Fibroblast of skin of left quadriceps (primary cell): ENCODE data around the gene RAPGEF5.

Experiments
- DNase-seq, 2 experiments: peaks; one replicate each; pipeline ENCODE4 v3.0.0-alpha.2; 2013; ENCODE audit warnings: low read depth in 2 of 2

Gene RAPGEF5

DNA sequence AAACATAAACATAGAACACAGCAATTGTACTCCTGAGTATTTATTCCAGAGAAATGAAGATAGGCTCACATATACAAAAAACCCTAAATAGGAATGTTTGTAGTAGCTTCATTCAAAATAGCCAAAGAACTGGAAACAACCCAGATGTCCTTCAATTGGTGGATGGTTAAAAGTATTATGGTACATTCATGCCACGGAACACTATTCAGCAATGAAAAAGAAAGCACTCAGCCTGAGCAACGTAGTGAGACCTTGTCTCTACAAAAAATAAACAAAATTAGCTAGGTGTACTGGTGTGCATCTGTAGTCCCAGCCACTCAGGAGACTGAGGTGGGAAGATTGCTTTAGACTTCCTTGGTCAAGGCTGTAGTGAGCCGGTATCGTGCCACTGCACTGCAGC lies 94.4 kb downstream of the RAPGEF5 start:
- DNase-seq = no peak

- no peak for DNase-seq
Measured at GRCh38 chr7:22256541-22257096, 100.3 kb downstream of the RAPGEF5 start.

- DNase-seq = no peak
Measured at GRCh38 chr7:22255834-22256233, 101.1 kb downstream of the RAPGEF5 start.

GRCh38 chr7:22255342-22255741 lies 101.6 kb downstream of the RAPGEF5 start:
- no peak for DNase-seq

DNA sequence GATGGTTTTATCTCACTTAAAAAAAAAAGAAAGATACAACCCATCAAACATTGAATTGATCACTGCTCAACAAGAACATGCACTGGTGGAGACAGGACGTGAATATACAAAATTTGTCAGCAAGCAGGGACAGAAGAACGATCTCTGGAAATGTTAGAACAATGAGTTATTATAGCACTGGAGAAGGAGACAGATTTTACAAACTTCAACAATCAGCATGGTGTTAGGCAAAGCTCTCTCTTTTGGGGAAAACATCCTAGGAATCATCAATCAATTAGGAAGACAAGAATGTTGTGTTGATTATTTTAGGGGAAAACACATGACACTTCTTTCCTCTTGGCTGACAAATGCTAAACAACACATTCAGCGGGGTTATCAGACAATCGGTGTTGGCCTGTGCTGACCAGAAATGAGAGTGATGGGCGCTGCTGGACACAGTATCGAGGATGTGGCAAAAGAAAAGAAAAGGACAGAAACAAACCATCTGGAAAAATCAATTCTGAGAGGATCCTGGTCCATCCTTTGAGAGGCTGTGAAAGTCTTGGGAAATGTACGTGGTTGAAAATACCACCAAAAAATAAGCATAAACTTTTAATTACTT lies 103.9 kb downstream of the RAPGEF5 start:
- DNase-seq = no peak

DNA sequence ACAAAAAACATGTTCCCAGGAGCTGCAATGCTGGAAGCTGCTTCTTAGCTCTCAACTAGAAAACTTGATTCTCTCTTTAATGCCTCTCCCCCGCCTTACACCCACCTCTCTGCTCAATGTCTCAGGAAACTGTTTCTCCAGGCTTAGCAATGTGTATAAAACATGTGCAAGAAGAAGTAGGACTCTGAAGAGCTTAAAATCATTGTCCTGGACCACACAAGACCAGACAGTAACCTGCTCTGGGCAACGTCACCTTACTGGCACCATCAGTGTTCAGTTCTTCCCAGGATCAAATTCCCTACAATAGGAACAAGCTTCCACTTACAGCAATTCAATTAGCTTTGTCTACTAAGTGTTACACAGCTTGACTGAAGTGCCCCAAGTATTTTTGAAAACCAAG lies 104.9 kb downstream of the RAPGEF5 start:
- DNase-seq = no peak

GRCh38 chr7:22251281-22251680 lies 105.7 kb downstream of the RAPGEF5 start:
- no peak for DNase-seq

DNA sequence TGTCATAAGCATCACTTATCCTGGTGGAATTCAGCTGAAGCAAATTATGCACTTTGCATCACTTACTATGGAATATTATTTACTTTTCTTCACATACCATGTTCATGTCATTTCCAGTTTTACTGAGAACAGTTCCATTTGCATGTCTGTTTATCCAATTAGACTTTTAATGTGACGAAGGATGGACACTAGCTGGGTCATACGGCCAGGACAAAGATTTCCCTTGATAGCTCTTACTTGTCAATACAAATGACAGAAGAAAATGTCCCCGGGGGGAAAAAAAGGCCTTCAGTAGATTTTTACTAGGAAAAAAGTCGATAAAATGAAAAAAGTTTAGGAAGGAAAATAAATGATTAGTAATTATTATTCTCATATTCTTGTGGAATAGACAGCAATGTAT lies 106.6 kb downstream of the RAPGEF5 start:
- no peak for DNase-seq

DNA sequence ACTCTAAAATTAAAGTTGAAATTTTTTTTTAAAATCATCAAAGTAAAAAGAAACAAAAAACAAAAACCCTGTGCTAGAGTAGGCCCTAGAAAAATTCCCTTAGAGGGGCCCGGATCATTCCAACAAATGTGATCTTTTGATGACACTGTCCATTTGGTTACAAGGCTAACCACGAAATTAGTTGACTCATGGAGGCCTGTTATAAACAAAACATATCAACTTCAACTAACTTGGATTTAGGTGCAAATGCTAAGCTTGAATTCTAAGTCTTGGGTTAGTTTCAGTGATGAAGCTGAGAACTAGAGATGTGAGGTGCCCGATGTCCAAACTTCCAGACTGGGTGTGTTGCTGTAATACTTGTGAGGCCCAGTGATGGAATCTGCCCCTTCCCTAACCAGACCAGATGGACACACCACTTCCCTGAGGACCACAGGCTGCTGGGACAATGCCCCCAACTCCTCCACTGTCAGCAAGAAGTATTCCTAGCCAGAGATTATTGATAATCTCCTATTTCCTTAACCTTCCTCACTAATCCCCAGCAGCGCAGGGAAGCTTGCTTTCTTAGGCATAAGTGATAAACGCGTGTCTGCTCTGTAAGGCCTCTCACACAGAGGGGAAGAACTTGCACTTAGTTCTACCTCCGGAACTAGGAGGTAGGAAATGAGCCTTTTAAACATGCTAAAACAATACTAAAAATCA lies 108.7 kb downstream of the RAPGEF5 start:
- DNase-seq = no peak

- DNase-seq = no peak
Measured at GRCh38 chr7:22241805-22242390, 115.1 kb downstream of the RAPGEF5 start.

- no peak for DNase-seq
Measured at GRCh38 chr7:22240904-22241571, 115.9 kb downstream of the RAPGEF5 start.

DNA sequence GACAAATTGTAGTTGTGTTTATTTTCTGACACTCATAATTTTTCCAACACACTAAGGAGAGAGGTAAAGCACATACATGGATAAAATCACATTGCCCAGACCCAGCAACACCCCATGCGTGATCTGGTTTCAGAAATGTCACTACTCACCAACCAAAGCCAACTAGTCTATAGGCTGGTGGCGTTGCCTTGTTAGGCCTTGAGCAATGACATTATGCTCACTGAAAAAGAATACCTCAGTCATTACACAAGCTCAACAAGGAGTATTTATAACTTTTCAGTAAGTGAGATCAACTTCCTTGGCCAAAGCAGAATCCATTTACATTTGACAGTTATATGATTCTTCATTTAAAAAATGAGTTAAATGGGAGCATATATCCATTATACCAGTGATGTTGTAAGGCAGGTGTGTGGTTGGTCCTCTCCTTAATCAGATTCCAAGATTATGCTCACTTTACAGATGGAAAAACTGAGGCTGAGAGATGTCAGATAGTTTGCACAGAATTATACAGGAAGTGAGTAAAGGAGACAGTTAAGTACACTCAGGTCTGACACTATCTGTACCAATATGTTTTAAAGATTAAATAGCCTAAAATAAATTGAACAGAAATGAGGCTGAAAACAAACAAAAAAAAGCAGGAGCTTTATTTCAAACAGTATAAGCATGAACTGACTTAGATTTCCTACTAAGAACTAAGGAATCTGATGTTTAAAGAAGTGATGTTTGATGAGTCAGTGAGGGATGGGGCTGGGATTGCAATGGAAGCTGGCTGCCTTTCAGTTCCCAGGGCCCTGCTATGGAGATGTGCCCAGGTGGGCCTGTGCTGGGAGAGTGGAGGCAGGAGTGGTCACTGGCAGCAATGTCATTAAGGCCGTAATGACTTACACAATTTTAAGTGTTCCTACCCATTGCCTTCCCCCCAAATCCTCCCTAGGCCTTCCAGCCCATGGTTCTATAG lies 118.3 kb downstream of the RAPGEF5 start:
- DNase-seq = no peak

- no peak for DNase-seq
Measured at GRCh38 chr7:22235134-22235533, 121.8 kb downstream of the RAPGEF5 start.

- DNase-seq = no peak
Measured at GRCh38 chr7:22234227-22234626, 122.7 kb downstream of the RAPGEF5 start.

DNA sequence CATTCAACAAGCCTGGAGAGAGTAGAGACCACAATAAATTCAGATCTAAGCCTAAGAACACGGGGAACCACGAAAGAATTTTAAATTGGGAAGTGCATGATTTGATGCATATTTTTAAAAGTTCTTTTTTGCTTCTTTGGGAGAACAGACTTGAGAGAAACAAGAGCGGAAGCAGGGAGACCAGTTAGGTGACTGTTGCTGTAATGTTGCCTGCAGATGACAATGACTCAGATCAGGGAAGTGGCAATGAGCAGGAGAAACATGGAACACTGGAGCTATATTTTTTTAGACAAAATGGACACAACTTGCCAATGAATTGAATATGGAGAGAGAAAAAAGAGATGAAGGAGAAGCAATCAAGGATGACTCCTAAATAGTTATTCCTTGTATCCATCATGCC lies 125.1 kb downstream of the RAPGEF5 start:
- no peak for DNase-seq

GRCh38 chr7:22231141-22231540 lies 125.8 kb downstream of the RAPGEF5 start:
- no peak for DNase-seq

DNA sequence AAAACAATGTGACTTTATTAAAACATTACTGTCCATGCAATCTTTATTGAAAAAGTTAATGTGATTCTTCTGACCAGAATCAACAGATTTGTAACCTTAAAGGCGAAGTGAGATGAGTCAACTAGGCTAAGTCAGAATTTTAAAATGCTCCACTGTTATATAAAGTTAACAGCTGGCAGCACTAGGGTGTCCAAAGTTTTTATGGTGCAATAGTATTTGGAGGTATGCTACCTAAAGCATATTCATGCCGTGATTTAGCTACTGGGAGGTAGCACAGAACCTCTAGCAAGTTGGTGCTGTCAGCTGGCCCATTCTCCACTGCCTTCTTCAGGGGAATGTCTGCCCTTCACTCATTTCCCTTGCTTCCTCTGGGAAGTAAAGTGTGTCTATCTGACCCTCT lies 126.7 kb downstream of the RAPGEF5 start:
- no peak for DNase-seq

GRCh38 chr7:22229148-22229547 lies 127.8 kb downstream of the RAPGEF5 start:
- DNase-seq = no peak

GRCh38 chr7:22223807-22224206 lies 133.1 kb downstream of the RAPGEF5 start:
- no peak for DNase-seq

- DNase-seq = no peak
Measured at GRCh38 chr7:22220941-22221340, 136.0 kb downstream of the RAPGEF5 start.

- no peak for DNase-seq
Measured at GRCh38 chr7:22219739-22220493, 137.0 kb downstream of the RAPGEF5 start.
